Upper lobe of left lung (tissue), 6 donors: ENCODE measurements around the gene COG5. TPM values are rescaled to one million over a fixed set of nuclear protein-coding genes. Genes with fewer than 3 reads are reported as not detected.

Source experiments
- ATAC-seq, 2 donors: fragments of 200-7000 bp; cut with Tn5 transposase; one replicate each; pipeline ENCODE4 v1.9.1; 2022; ENCODE audit warnings: mild to moderate bottlenecking in 2 of 2, moderate library complexity in 2 of 2; ENCODE audit not compliant: low FRiP score in 2 of 2
- DNase-seq, 2 donors: peaks; one replicate each; pipeline ENCODE4 v3.0.0-alpha.2; 2019 to 2020
- H3K27ac ChIP-seq, 4 donors: fragments of 200-600 bp; sonication (generic); one replicate each; pipeline ENCODE4 v1.5.1; 2016 to 2019
- H3K27me3 ChIP-seq, 4 donors: fragments of 200-600 bp; sonication (generic); one replicate each; pipeline ENCODE4 v1.5.1; 2017 to 2019
- H3K36me3 ChIP-seq, 4 donors: fragments of 200-600 bp; sonication (generic); one replicate each; pipeline ENCODE4 v1.5.1; 2016 to 2019
- H3K4me1 ChIP-seq, 4 donors: fragments of 200-600 bp; sonication (generic); one replicate each; pipeline ENCODE4 v1.5.1; 2018 to 2019
- H3K4me3 ChIP-seq, 4 donors: fragments of 200-600 bp; sonication (generic); one replicate each; pipeline ENCODE4 v1.5.1; 2017 to 2019; ENCODE audit warnings: mild to moderate bottlenecking in 2 of 4, moderate library complexity in 1 of 4
- H3K9me3 ChIP-seq, 4 donors: fragments of 200-600 bp; sonication (generic); one replicate each; pipeline ENCODE4 v1.5.1; 2018 to 2019
- CTCF ChIP-seq, 6 experiments: fragments of 450-650 bp in 4 of 6; fragments of 200-600 bp in 2 of 6; sonication (generic) in 2 of 6; IDR thresholded peaks; one replicate each; pipeline ENCODE4 v1.5.1; 2016 to 2019; ENCODE audit warnings: antibody characterized with exemption in 6 of 6
- EP300 ChIP-seq, 4 donors: sonication (generic); formaldehyde crosslinking; IDR thresholded peaks; one replicate each; pipeline ENCODE4 v1.5.1; 2017; ENCODE audit warnings: antibody characterized with exemption in 4 of 4, control low read depth in 2 of 4
- POLR2A ChIP-seq, 4 donors: fragments of 450-650 bp; IDR thresholded peaks; one replicate each; pipeline ENCODE4 v1.5.1; 2016 to 2017; ENCODE audit warnings: antibody characterized with exemption in 4 of 4, mild to moderate bottlenecking in 2 of 4
- POLR2AphosphoS5 ChIP-seq, 2 donors: sonication (generic); formaldehyde crosslinking; IDR thresholded peaks; one replicate each; pipeline ENCODE4 v1.5.1; 2017; ENCODE audit warnings: antibody characterized with exemption in 2 of 2
- WGBS, 2 donors: methylation state at CpG; one replicate each; pipeline ENCODE4 v1.1.5; 2017 to 2018; 5-methylcytosine and 5-hydroxymethylcytosine counted together
- total RNA-seq, 6 donors: library from RNA; depleted of rRNA in 4 of 6; stranded (reverse); fragments of >200 nt in 4 of 6; gene quantifications; one replicate each; pipeline versions ENCODE4 v1.1.0 to v1.2.1, GENCODE V29; 2016 to 2021
- donor health status: DM: no; HTN: no; CAD: no; lungs with moderate emphysema.
- donor health status: DM: no; HTN: yes; CAD: no; lungs with severe emphysema.

The COG5 gene
- total RNA-seq, 6 donors from 2014 or later, result 31.6 to 88.0 (median 50.5) TPM

GRCh38 chr7:107237451-107237850 is 326.3 kb downstream of the COG5 start:
- Histone ChIP-seq H3K9me3 (no peaks in the 10 kb centered on the region), H3K4me1 (no peaks in the 10 kb centered on the region), H3K27me3 (no peaks in the 10 kb centered on the region), H3K36me3 (peaks cover 0 to 5% (median 0%) of the 10 kb centered on the region in 4 donors), H3K27ac (no peak overlapping the region), H3K4me3 (no peak overlapping the region)
- ATAC-seq (no peak), DNase-seq (no peak)
- TF ChIP-seq POLR2AphosphoS5 (IDR thresholded peaks at IDR 0.05) (no peak), POLR2A (IDR thresholded peaks at IDR 0.05) (no peak)
- WGBS, 2 donors, result 93 to 97% methylated on average over 4 of the region's 4 CpGs

GRCh38 chr7:107236862-107237261 is 326.9 kb downstream of the COG5 start:
- H3K4me1 ChIP-seq, result no peaks in the 10 kb centered on the region
- no peak overlapping the region for H3K4me3 ChIP-seq
- DNase-seq (no peak), ATAC-seq (no peak)
- no peaks in the 10 kb centered on the region for H3K9me3 ChIP-seq
- no peak overlapping the region for H3K27ac ChIP-seq
- TF ChIP-seq POLR2A (IDR thresholded peaks at IDR 0.05) (no peak), CTCF (IDR thresholded peaks at IDR 0.05) (no peak), POLR2AphosphoS5 (IDR thresholded peaks at IDR 0.05) (no peak), EP300 (IDR thresholded peaks at IDR 0.05) (no peak)
- no peaks in the 10 kb centered on the region for H3K27me3 ChIP-seq
- peaks cover 0 to 5% (median 0%) of the 10 kb centered on the region in 4 donors for H3K36me3 ChIP-seq

DNA sequence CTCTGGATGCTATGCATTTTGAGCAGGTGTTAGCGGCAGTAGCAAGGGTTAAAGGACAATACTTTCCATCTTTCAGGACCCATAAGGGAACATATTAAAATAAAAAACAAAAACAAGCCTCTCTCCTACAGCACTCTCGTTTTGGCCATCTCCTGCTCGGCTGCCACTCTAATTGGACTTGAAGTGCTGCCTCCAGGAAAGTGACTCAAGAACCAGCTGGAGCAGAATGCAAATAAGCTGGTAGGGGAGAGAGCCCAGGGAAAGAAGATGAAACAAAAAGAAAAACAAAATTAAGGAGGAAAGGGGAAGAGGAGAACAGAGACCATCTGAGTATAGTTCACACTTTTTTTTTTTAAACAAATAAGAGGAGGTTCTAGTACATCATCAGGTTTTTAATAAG is 329.3 kb downstream of the COG5 start:
- Histone ChIP-seq H3K9me3 (no peaks in the 10 kb centered on the region), H3K4me1 (no peaks in the 10 kb centered on the region), H3K27me3 (no peaks in the 10 kb centered on the region), H3K36me3 (peaks cover 0 to 10% (median 0%) of the 10 kb centered on the region in 4 donors), H3K4me3 (no peak overlapping the region), H3K27ac (no peak overlapping the region)
- no peak for DNase-seq
- TF ChIP-seq EP300 (IDR thresholded peaks at IDR 0.05) (no peak), POLR2A (IDR thresholded peaks at IDR 0.05) (no peak), POLR2AphosphoS5 (IDR thresholded peaks at IDR 0.05) (no peak), CTCF (IDR thresholded peaks at IDR 0.05) (no peak)
- 78 to 82% methylated on average over 3 of the region's 3 CpGs for WGBS, 2 donors
- ATAC-seq, result no peak

GRCh38 chr7:107233981-107234380 is 329.7 kb downstream of the COG5 start:
- Histone ChIP-seq H3K4me3 (no peak overlapping the region), H3K36me3 (peaks cover 0 to 13% (median 0%) of the 10 kb centered on the region in 4 donors), H3K27me3 (no peaks in the 10 kb centered on the region), H3K9me3 (no peaks in the 10 kb centered on the region), H3K4me1 (no peaks in the 10 kb centered on the region), H3K27ac (no peak overlapping the region)
- no peak for TF ChIP-seq POLR2A (IDR thresholded peaks at IDR 0.05)
- ATAC-seq (no peak), DNase-seq (no peak)
- 85 to 87% methylated on average over 1 of the region's 1 CpG for WGBS, 2 donors

DNA sequence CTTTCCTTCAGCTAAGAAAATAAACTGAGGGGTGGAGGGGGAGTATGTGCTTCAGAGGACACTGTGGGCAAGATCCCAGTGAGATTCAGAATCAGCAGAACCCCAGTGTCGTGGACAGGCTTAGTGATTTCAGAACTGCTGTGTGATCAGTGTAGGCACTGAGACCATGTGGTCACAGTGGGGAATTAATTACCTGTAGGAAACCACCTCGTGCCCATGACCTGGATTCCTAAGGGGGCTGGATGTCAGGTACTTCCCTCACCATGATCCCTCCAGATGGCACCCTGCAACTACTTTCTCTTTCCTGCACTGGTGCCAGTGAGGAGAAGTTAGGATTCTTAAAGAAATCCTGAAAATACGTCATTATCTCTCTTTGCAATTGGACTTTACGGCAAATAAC is 330.5 kb downstream of the COG5 start:
- ATAC-seq (no peak), DNase-seq (no peak)
- Histone ChIP-seq H3K36me3 (peaks cover 0 to 15% (median 0%) of the 10 kb centered on the region in 4 donors), H3K4me3 (no peak overlapping the region), H3K4me1 (no peaks in the 10 kb centered on the region), H3K9me3 (no peaks in the 10 kb centered on the region), H3K27me3 (no peaks in the 10 kb centered on the region), H3K27ac (no peak overlapping the region)
- 85 to 86% methylated on average over 4 of the region's 4 CpGs for WGBS, 2 donors
- TF ChIP-seq POLR2AphosphoS5 (IDR thresholded peaks at IDR 0.05), result no peak
- no peak for TF ChIP-seq POLR2A (IDR thresholded peaks at IDR 0.05)
- no peak for TF ChIP-seq EP300 (IDR thresholded peaks at IDR 0.05)
- no peak for TF ChIP-seq CTCF (IDR thresholded peaks at IDR 0.05)

GRCh38 chr7:107232568-107233090 is 331.1 kb downstream of the COG5 start:
- H3K9me3 ChIP-seq, result no peaks in the 10 kb centered on the region
- no peak for ATAC-seq
- no peak for TF ChIP-seq EP300 (IDR thresholded peaks at IDR 0.05)
- TF ChIP-seq CTCF (IDR thresholded peaks at IDR 0.05), result no peak
- TF ChIP-seq POLR2A (IDR thresholded peaks at IDR 0.05), result no peak
- no peak for TF ChIP-seq POLR2AphosphoS5 (IDR thresholded peaks at IDR 0.05)
- no peaks in the 10 kb centered on the region for H3K4me1 ChIP-seq
- H3K36me3 ChIP-seq, result peaks cover 0 to 15% (median 0%) of the 10 kb centered on the region in 4 donors
- no peaks in the 10 kb centered on the region for H3K27me3 ChIP-seq
- H3K27ac ChIP-seq, result no peak overlapping the region
- no peak overlapping the region for H3K4me3 ChIP-seq
- no peak for DNase-seq
- 89 to 92% methylated on average over 7 of the region's 7 CpGs for WGBS, 2 donors
